MM.1S (cell line): Measurements from ENCODE around the gene TNRC18.

Source experiments
- EZH2 ChIP-seq: fragments of 300-600 bp; sonication (generic); optimal IDR thresholded peaks from 2 replicates; pipeline ENCODE3; 2017; ENCODE audit warnings: low read depth, mild to moderate bottlenecking, antibody characterized with exemption, low read length, mixed read lengths
- EZH2phosphoT487 ChIP-seq: fragments of 300-600 bp; sonication (generic); IDR thresholded peaks from 2 replicates; pipeline ENCODE4 v1.6.1; 2018; ENCODE audit warnings: antibody characterized with exemption, low read length
- TF ChIP-seq, protein P1 (sequence below): fragments of 300-600 bp; sonication (generic); IDR thresholded peaks from 2 replicates; pipeline ENCODE4 v1.5.1; 2016; ENCODE audit warnings: antibody characterized with exemption, low read length, mixed read lengths

GRCh38 chr7:5408777-5409176, 14.9 kb downstream of the TNRC18 start:
- TF ChIP-seq EZH2, result no peak
- TF ChIP-seq, protein P1, sequence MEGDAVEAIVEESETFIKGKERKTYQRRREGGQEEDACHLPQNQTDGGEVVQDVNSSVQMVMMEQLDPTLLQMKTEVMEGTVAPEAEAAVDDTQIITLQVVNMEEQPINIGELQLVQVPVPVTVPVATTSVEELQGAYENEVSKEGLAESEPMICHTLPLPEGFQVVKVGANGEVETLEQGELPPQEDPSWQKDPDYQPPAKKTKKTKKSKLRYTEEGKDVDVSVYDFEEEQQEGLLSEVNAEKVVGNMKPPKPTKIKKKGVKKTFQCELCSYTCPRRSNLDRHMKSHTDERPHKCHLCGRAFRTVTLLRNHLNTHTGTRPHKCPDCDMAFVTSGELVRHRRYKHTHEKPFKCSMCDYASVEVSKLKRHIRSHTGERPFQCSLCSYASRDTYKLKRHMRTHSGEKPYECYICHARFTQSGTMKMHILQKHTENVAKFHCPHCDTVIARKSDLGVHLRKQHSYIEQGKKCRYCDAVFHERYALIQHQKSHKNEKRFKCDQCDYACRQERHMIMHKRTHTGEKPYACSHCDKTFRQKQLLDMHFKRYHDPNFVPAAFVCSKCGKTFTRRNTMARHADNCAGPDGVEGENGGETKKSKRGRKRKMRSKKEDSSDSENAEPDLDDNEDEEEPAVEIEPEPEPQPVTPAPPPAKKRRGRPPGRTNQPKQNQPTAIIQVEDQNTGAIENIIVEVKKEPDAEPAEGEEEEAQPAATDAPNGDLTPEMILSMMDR, result no peak
- no peak for TF ChIP-seq EZH2phosphoT487
